Spleen (tissue), 11 donors: ENCODE results near the gene LCP2. TPM values are rescaled to one million over a fixed set of nuclear protein-coding genes. Genes with fewer than 3 reads are reported as not detected.

Experiments
- DNase-seq: peaks from one replicate; pipeline ENCODE4 v3.0.0-alpha.2; 2020
- H3K27ac ChIP-seq, 8 donors: fragments of 200-600 bp; sonication (generic) in 7 of 8; 1 replicate in 4 of 8; 2 replicates in 4 of 8; pipeline versions ENCODE4 v1.5.0 to v1.8.0; 2016 to 2021; ENCODE audit warnings: inconsistent platforms in 4 of 8, mild to moderate bottlenecking in 4 of 8, moderate library complexity in 1 of 8
- H3K27me3 ChIP-seq, 7 donors: fragments of 200-600 bp; sonication (generic) in 6 of 7; replicated peaks in 1 of 7; 1 replicate in 4 of 7; 2 replicates in 3 of 7; pipeline versions ENCODE4 v1.5.0 to v1.8.0; 2016 to 2021; ENCODE audit warnings: inconsistent platforms in 3 of 7, mild to moderate bottlenecking in 1 of 7
- H3K36me3 ChIP-seq, 6 donors: fragments of 200-600 bp; sonication (generic) in 5 of 6; 1 replicate in 4 of 6; 2 replicates in 2 of 6; pipeline versions ENCODE4 v1.5.0 to v1.8.0; 2016 to 2021; ENCODE audit warnings: inconsistent platforms in 2 of 6
- H3K4me1 ChIP-seq, 6 donors: fragments of 200-600 bp; sonication (generic) in 5 of 6; 1 replicate in 3 of 6; 2 replicates in 3 of 6; pipeline versions ENCODE4 v1.5.0 to v1.8.0; 2016 to 2021; ENCODE audit warnings: inconsistent platforms in 3 of 6
- H3K4me3 ChIP-seq, 8 donors: fragments of 200-600 bp; sonication (generic) in 7 of 8; 1 replicate in 4 of 8; 2 replicates in 4 of 8; pipeline versions ENCODE4 v1.5.0 to v1.8.0; 2016 to 2021; ENCODE audit warnings: inconsistent platforms in 4 of 8, mild to moderate bottlenecking in 4 of 8, moderate library complexity in 2 of 8
- H3K9me3 ChIP-seq, 8 donors: fragments of 200-600 bp; sonication (generic) in 7 of 8; 1 replicate in 4 of 8; 2 replicates in 4 of 8; pipeline versions ENCODE4 v1.5.0 to v1.8.0; 2016 to 2021; ENCODE audit warnings: inconsistent platforms in 4 of 8
- POLR2A ChIP-seq, 3 donors: fragments of 450-650 bp; IDR thresholded peaks; one replicate each; pipeline ENCODE4 v1.5.1; 2017; ENCODE audit warnings: antibody characterized with exemption in 3 of 3, mild to moderate bottlenecking in 1 of 3
- POLR2AphosphoS5 ChIP-seq, 3 donors: sonication (generic); formaldehyde crosslinking; IDR thresholded peaks; one replicate each; pipeline ENCODE4 v1.5.1; 2017; ENCODE audit warnings: antibody characterized with exemption in 3 of 3
- WGBS, 5 donors: extraction: QIAGEN DNeasy Blood & Tissue Kit in 3 of 5; methylation state at CpG; one replicate each; pipeline versions ENCODE4 v1.1.5 to v1.1.7; 2013 to 2018; 5-methylcytosine and 5-hydroxymethylcytosine counted together
- intact Hi-C: fragments of 100-400 bp; cut with DNase I; formaldehyde crosslinking; loops from one replicate; pipeline ENCODE4 v1.15.0; 2023; ENCODE audit warnings: low total_unique reads
- polyA plus RNA-seq, 3 donors: library from polyadenylated mRNA; stranded (reverse); fragments of 200-250 nt; gene quantifications; one replicate each; pipeline ENCODE4 v1.2.1, GENCODE V29; 2013
- total RNA-seq, 7 donors: library from RNA; depleted of rRNA in 3 of 7; stranded (reverse); fragments of >200 nt in 3 of 7; fragmentation: NEBNext Ultra II Directional in 4 of 7; extraction: Animal tissue kit (Norgen Biotek cat#: 25700) in 4 of 7; gene quantifications; one replicate each; pipeline versions ENCODE4 v1.1.0 to v1.2.1, GENCODE V29; 2016 to 2021
- TF ChIP-seq, protein P1 (sequence below), 11 experiments: fragments of 200-600 bp in 7 of 11; fragments of 450-650 bp in 4 of 11; sonication (generic) in 4 of 11; IDR thresholded peaks in 8 of 11; conservative IDR thresholded peaks in 3 of 11; 1 replicate in 7 of 11; 2 replicates in 4 of 11; pipeline versions ENCODE4 v1.4.0 to v1.8.0; 2016 to 2021; ENCODE audit warnings: antibody characterized with exemption in 11 of 11, inconsistent platforms in 4 of 11, mild to moderate bottlenecking in 1 of 11
- donor health status: healthy with polysubstance abuse.
- donor health status: DM: no; HTN: no; CAD: no; lungs with moderate emphysema.
- donor health status: DM: no; HTN: no; CAD: no.
- donor health status: Bipolar disorder and iron deficiency.
- donor health status: healthy.
- donor health status: DM: no; HTN: no; CAD: no.
- donor health status: DM: yes; HTN: yes; CAD: no.

Gene LCP2
- total and polyA plus RNA-seq, 10 donors = 28.3 to 272 (median 214) TPM

DNA sequence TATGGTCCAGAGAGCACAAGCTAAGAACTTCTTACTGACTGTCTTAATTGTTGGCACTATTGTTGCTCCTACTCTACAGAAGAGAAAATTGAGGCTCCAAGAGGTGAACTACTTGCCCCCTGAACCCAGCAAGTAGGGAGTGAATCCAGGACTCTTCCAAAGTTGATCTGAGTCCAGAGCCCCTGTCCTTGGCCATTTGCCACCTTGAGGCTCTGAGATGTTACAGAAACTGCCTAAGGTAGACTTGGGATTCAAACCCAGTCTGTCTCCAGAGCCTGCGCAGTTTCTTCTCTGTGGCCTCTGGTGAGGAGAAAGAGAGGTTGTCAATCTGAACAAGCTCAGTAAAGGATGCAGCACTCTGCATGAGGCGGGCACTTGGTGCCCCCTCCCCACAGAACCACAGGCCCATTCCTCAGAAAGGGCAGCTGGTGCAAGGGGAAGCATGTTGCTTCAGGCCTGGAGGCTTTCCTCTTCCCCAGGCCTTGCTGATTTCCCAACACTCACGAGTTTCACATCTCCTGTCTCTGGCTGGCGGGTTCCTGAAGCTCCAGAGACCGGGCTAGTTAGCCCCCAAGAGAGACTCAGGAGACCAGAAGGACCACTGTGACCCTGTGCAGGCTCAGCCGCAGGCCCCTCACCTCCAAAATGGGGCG lies 2.9 kb upstream of the LCP2 start:
- H3K9me3 ChIP-seq = no peaks in the 10 kb centered on the region
- peak overlapping the region in 7 of 8 donors; percentile 59 to 99 (median 89) for H3K27ac ChIP-seq
- peak overlapping the region in 1 of 8 donors; percentile 62 for H3K4me3 ChIP-seq
- intact Hi-C loops = no loop called here
- TF ChIP-seq, protein P1, sequence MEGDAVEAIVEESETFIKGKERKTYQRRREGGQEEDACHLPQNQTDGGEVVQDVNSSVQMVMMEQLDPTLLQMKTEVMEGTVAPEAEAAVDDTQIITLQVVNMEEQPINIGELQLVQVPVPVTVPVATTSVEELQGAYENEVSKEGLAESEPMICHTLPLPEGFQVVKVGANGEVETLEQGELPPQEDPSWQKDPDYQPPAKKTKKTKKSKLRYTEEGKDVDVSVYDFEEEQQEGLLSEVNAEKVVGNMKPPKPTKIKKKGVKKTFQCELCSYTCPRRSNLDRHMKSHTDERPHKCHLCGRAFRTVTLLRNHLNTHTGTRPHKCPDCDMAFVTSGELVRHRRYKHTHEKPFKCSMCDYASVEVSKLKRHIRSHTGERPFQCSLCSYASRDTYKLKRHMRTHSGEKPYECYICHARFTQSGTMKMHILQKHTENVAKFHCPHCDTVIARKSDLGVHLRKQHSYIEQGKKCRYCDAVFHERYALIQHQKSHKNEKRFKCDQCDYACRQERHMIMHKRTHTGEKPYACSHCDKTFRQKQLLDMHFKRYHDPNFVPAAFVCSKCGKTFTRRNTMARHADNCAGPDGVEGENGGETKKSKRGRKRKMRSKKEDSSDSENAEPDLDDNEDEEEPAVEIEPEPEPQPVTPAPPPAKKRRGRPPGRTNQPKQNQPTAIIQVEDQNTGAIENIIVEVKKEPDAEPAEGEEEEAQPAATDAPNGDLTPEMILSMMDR (IDR thresholded peaks at IDR 0.05 in 8 of 11, conservative IDR thresholded peaks at IDR 0.05 in 3 of 11) = no peak
- TF ChIP-seq POLR2AphosphoS5 (IDR thresholded peaks at IDR 0.05) = peak in 1 of 3 donors; percentile 49
- no peak for TF ChIP-seq POLR2A (IDR thresholded peaks at IDR 0.05)
- no peak for DNase-seq
- H3K27me3 ChIP-seq = peaks cover 0 to 11% (median 0%) of the 10 kb centered on the region in 7 donors
- WGBS, 5 donors = 58 to 82% (median 62%) methylated on average over 6 to 7 of the region's 7 CpGs
- no peaks in the 10 kb centered on the region for H3K36me3 ChIP-seq
- H3K4me1 ChIP-seq = peaks cover 24 to 93% (median 70%) of the 10 kb centered on the region in 6 donors

DNA sequence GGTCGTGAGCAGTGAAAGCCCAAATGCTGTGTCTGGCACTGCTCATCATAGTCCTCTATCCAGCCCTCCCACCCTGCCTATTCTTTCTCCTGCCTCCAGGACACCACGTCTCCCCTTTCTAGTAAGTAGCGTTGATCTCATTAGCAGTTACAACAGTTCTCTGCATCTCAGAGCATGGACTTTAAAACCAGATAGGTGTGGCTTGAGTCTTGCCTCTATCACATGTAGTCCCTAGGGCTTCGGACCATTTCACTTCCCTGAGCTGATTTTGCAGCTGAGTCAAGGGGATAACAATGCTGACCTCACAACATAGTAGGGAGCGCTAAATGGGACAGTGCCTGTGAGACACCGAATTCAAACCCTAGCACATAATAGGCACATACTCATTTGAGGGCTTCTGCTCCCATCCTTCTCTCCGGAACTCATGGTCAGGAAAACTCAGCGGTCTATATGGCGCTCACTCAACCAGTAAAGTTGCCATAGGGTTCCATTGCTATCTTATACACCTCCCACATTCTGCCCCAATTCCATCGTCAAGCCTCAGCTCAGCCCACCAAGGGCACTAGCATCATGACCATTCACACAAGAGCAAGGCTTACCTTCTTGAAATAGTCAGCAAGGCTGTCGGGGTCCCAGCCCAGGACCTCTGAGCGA lies 515 bp downstream of the LCP2 start:
- H3K9me3 ChIP-seq = no peaks in the 10 kb centered on the region
- H3K27me3 ChIP-seq = peaks cover 0 to 11% (median 0%) of the 10 kb centered on the region in 7 donors
- H3K4me1 ChIP-seq = peaks cover 20 to 99% (median 83%) of the 10 kb centered on the region in 6 donors
- no peak for TF ChIP-seq POLR2AphosphoS5 (IDR thresholded peaks at IDR 0.05)
- no peak for TF ChIP-seq POLR2A (IDR thresholded peaks at IDR 0.05)
- TF ChIP-seq, protein P1 (IDR thresholded peaks at IDR 0.05 in 8 of 11, conservative IDR thresholded peaks at IDR 0.05 in 3 of 11) = no peak
- H3K4me3 ChIP-seq = peak overlapping the region; percentile 43 to 77 (median 60)
- peaks cover 0 to 31% (median 6%) of the 10 kb centered on the region in 6 donors for H3K36me3 ChIP-seq
- 17 to 36% (median 34%) methylated on average over 11 to 12 of the region's 12 CpGs for WGBS, 5 donors
- DNase-seq = no peak
- peak overlapping the region; percentile 75 to 99 (median 94) for H3K27ac ChIP-seq
- intact Hi-C loops = no loop called here

DNA sequence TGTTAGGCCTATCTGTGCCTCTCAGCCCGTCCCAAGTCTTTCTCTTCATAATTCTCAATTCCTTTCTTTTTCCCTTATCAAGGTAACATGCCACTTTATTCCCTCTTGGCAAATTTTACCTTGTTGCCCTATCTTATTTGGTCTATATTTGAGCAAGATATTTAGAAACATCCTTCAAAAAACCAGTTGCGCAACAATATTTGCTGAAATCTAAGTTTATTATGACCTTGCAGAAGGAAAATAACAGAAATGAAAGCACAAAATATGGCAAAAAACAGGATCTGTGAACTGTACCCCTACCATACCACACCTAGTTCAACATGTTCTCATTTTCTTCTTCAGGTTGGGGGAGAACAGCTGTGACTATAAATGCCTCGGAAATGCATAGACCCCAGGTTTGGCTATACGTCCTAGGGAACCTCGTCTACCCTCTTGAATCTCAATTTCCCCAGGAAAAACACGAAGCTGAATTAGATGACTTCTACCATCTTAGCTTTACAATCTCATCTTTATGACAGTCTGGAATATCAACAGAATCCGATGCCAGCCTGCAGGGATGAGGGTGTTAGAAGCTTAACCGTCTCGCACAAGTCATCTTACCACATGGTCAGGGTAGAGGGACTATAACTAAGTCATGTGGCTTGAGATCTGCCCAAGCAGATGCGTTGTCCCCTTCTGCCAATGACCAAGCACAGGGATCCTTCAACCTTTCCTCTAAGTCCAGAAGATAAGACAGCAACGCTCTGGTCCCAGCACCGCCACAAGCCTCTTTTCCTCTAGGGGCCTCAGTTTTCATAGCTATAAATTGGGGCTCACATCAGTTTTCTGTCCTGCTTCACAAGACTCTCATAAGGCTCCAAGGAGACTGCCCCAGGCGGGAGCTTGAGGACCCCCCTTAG lies 1.3 kb downstream of the LCP2 start:
- H3K27me3 ChIP-seq = peaks cover 0 to 11% (median 0%) of the 10 kb centered on the region in 7 donors
- TF ChIP-seq, protein P1 (IDR thresholded peaks at IDR 0.05 in 8 of 11, conservative IDR thresholded peaks at IDR 0.05 in 3 of 11) = no peak
- no peak for TF ChIP-seq POLR2AphosphoS5 (IDR thresholded peaks at IDR 0.05)
- no peak for TF ChIP-seq POLR2A (IDR thresholded peaks at IDR 0.05)
- no peak for DNase-seq
- no peaks in the 10 kb centered on the region for H3K9me3 ChIP-seq
- peak overlapping the region; percentile 75 to 99 (median 94) for H3K27ac ChIP-seq
- H3K36me3 ChIP-seq = peaks cover 0 to 39% (median 7%) of the 10 kb centered on the region in 6 donors
- intact Hi-C loops = no loop called here
- H3K4me3 ChIP-seq = peak overlapping the region; percentile 43 to 77 (median 60)
- H3K4me1 ChIP-seq = peaks cover 21 to 99% (median 83%) of the 10 kb centered on the region in 6 donors
- WGBS, 5 donors = 24 to 51% (median 32%) methylated on average over 13 of the region's 13 CpGs
